GM10266 (cell line): ENCODE data around the gene SUSD3.

Source experiments
- DNase-seq: peaks from one replicate; pipeline ENCODE4 v3.0.0; 2012; ENCODE audit errors: extremely low spot score
- TF ChIP-seq, protein P1 (sequence below): IDR thresholded peaks from 2 replicates; pipeline ENCODE4 v1.5.1; 2012; ENCODE audit warnings: mild to moderate bottlenecking, low read depth; ENCODE audit not compliant: control insufficient read depth, insufficient read depth; ENCODE audit errors: missing control alignments

SUSD3 gene

DNA sequence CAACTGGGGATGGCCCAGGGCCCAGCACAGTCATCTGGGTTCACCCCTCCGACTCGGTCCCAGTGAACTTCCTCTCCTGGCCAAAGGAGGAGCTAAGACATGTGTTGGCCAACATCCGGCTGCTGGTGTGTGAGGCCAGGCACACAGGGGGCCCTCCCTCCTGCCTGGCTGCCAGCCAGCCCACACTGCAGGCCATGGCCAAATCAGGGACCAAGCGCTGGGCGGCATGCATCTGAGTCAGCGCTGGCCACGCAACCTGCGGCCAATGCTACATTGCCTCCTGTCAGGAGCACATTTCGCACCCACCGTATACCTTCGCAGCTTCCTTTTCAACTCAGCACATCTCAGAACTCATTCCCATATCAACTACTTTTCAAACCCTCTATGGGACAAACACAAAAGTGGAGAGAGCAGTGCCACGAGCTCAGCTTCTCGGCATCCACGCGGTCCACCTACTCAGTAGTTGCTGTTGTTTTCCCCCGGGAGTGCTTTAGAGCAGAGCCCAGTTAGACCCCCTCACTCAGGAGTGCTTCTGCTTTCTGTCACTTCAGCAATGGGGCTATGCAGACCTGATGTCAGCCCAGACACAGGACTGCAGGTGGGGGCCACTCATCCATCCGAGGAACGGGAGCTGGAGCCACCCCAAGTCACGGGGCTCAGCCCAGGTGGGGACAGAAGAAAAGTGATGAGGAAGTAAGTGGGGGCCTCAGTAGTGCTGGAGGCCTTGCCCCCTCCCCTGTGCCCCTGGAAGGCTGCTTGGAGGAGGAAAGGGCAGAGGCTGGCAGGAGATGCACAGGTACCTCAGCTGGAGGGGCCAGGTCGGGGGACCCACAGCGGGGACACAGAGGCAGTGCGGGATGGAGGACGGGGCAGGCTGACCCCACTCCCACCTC, 61.7 kb downstream of the SUSD3 start:
- DNase-seq = peak; percentile 79
- TF ChIP-seq, protein P1, sequence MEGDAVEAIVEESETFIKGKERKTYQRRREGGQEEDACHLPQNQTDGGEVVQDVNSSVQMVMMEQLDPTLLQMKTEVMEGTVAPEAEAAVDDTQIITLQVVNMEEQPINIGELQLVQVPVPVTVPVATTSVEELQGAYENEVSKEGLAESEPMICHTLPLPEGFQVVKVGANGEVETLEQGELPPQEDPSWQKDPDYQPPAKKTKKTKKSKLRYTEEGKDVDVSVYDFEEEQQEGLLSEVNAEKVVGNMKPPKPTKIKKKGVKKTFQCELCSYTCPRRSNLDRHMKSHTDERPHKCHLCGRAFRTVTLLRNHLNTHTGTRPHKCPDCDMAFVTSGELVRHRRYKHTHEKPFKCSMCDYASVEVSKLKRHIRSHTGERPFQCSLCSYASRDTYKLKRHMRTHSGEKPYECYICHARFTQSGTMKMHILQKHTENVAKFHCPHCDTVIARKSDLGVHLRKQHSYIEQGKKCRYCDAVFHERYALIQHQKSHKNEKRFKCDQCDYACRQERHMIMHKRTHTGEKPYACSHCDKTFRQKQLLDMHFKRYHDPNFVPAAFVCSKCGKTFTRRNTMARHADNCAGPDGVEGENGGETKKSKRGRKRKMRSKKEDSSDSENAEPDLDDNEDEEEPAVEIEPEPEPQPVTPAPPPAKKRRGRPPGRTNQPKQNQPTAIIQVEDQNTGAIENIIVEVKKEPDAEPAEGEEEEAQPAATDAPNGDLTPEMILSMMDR = no peak

DNA sequence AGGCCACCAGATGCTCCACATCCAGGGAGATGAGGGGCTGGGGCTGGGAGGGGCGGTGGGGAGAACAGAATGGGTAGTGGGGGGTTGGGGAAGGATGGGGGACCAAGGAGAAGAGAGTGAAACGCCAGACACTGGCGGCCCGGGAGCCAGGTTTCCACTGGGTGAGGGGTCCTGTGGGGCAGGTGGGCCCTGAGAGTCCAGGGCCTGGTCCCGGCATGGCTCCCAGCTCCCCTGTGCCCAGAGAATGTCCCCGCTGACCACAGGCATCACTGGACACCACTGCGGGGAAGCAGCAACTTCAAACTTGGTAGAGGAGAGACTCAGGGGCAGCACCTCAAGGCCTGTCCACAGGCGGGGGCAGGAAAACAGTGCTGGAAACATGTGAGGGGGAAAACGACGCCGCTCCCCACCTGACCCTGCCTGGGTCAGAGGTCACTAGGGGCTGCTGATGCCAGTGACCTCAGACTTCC, 62.4 kb downstream of the SUSD3 start:
- no peak for DNase-seq
- TF ChIP-seq, protein P1 = no peak

DNA sequence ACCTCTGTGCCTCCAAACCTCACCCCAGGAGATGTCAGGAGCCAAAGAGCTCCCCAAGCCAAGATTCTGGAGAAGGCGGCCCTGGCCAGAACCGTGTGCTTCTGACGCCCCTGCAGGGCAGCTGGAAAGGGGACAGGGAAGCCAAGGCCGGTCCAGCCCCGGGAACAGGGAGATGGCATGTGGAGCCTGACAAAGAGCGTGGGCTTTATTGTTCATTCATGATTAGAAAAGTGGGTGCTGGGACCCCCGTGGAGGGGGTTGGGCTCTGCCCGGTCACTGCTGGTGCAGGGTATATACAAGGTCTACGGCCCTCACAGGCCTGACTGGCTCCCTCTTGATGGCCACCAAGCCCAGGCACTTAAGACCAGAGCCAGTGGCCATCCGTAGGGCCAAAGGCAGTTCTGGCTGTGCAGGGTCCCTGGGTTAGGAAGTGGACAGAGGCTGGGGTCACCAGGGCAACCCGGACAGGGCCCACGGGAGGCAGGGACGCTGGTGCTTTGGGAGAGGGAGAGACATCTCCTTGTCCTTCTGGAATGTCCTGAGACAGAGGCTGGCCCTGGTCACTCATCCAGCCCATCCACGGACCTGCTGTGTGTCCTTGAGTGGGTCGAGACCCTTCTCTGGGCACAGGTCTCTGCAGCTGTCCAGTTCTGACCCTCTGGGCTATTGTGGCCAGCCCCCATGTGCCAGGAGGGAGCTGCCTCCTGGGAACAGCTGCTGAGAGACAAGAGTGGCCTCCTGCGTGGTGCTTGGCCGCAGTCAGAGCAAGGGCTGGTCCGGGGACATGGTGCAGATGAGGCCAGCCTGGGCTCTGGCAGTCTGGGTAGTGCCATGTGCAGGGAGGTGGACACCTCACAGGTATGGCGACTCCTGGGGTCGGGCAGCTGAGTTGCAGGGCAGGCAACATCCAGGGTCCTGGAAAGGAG, 63.1 kb downstream of the SUSD3 start:
- TF ChIP-seq, protein P1 = no peak
- DNase-seq = no peak

DNA sequence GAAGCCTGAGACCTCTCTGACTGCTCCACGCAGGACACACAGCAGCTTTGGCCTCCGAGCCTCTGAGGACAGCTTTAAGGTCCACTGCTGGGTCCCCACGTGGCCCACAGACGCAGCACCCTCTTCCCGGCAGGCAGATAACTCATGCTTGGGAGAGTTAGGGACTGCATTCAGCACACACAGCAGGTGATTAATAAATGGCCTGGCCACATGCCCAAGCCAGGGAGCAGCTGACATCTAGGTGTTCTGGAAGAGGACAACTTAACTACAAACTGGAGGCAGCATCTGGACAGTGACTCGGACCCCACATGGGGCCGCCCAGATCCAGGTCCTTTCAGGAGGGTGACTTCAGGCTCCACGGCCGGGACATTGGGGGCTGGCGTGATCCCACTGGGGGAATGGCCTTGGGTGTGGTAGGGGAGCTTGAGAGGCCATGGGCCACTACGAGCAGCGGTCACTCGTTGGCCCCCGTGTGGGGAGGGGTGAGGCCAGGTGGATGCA, 64.3 kb downstream of the SUSD3 start:
- TF ChIP-seq, protein P1 = no peak
- no peak for DNase-seq

DNA sequence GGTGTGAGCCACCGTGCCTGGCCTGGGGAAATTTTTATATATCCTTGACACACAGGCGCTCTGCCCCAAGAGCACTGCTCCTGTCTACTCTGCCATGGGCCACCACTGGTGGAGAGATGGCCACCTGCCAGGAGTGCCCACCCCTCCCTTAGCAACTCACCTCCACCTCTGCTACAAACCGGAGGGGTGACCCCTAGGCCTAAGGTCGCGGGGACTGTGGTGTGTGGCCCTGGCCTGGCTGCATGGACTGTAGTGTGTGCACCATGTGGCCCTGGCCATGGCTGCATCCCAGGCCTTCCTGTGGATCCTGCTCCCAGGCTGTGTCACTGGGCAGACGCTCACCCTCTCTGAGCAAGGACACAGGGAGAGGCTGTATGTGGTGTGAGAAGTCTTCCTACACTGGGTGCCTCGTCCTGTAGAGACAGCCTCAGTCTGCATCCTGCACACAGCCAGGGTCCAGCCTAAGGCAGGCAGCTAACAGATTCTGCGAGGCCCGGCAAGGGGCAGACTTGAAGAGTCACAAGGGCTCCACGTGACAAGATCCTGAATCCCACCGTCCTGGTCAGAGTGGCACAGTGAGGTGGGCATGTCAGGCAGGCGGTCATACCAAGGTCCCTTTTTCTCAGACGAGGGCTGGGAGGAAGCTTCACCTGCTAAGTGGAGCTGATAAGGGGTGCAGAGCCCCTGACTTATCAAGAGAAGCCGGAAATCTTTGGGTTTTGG, 65.2 kb downstream of the SUSD3 start:
- no peak for DNase-seq
- TF ChIP-seq, protein P1 = no peak

DNA sequence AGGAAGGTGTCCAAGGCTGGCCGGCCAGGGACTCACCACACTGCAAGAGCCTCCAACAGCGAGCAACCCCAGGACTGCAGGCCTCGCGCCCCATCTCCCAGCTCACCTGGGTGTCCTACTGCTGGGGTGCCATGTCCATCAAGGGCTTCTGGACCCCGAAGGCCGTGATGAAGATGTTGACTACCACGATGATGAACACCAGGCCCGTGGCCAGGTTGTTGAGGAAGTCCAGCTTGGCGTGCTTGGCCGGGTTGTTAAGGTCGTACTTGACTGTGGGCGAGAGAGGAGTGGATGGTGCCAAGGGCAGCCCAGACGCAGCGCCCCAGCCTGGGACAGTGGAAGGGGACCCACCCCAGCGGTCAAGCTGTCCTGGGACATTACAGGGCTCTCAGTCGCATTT, 66.3 kb downstream of the SUSD3 start:
- no peak for DNase-seq
- TF ChIP-seq, protein P1 = no peak
